Small intestine (tissue), 7 donors: ENCODE measurements around the gene INTS13. TPM values are rescaled to one million over a fixed set of nuclear protein-coding genes. Genes with fewer than 3 reads are reported as not detected.
"Not testable (repeated sequence)": the region's sequence is repeated elsewhere in the genome, so short reads cannot be mapped to it uniquely, and the experiment has no call there.

ENCODE experiments used
- DNase-seq, 2 donors: peaks; one replicate each; pipeline versions ENCODE4 v3.0.0 to v3.0.0-alpha.2; 2013
- FAIRE-seq: peaks from 2 replicates; lab custom pipeline; 2012; peaks lifted over from hg19 to GRCh38; lab: Jason Lieb, UNC
- H3K27ac ChIP-seq, 3 donors: one replicate each; pipeline ENCODE4 v1.5.1; 2013; ENCODE audit warnings: low read length in 2 of 3, mild to moderate bottlenecking in 2 of 3, control low read depth in 1 of 3, inconsistent platforms in 1 of 3, low read depth in 1 of 3, moderate library complexity in 1 of 3
- H3K27me3 ChIP-seq, 3 donors: one replicate each; pipeline ENCODE4 v1.6.1; 2013; ENCODE audit warnings: low read length in 3 of 3, inconsistent platforms in 1 of 3; ENCODE audit not compliant: control insufficient read depth in 3 of 3, insufficient read depth in 3 of 3
- H3K36me3 ChIP-seq, 3 donors: one replicate each; pipeline ENCODE4 v1.6.1; 2013; ENCODE audit warnings: low read length in 3 of 3, inconsistent platforms in 1 of 3, low read depth in 1 of 3, mild to moderate bottlenecking in 1 of 3, moderate library complexity in 1 of 3; ENCODE audit not compliant: control insufficient read depth in 3 of 3, insufficient read depth in 2 of 3
- H3K4me1 ChIP-seq, 3 donors: one replicate each; pipeline ENCODE4 v1.6.1; 2013; ENCODE audit warnings: low read length in 2 of 3, inconsistent platforms in 1 of 3, low read depth in 1 of 3, mild to moderate bottlenecking in 1 of 3, moderate library complexity in 1 of 3; ENCODE audit not compliant: control insufficient read depth in 3 of 3, insufficient read depth in 2 of 3
- H3K4me3 ChIP-seq, 3 donors: one replicate each; pipeline ENCODE4 v1.5.1; 2013; ENCODE audit warnings: low read length in 3 of 3, control low read depth in 1 of 3, inconsistent platforms in 1 of 3, low read depth in 1 of 3, mild to moderate bottlenecking in 1 of 3, moderate library complexity in 1 of 3
- H3K9me3 ChIP-seq, 2 donors: one replicate each; pipeline ENCODE4 v1.6.1; 2013; ENCODE audit warnings: low read depth in 1 of 2, low read length in 1 of 2; ENCODE audit not compliant: control insufficient read depth in 2 of 2, insufficient read depth in 1 of 2
- whole genome bisulfite sequencing, 3 donors: extraction: QIAGEN DNeasy Blood & Tissue Kit; methylation state at CpG; one replicate each; pipeline ENCODE4 v1.1.7; 2013; 5-methylcytosine and 5-hydroxymethylcytosine counted together
- polyA plus RNA-seq, 4 donors: library from polyadenylated mRNA; stranded (reverse) in 3 of 4; unstranded in 1 of 4; fragments of 200-250 nt in 3 of 4; fragments of 120-200 nt in 1 of 4; gene quantifications; one replicate each; pipeline versions ENCODE4 v1.2.1 to v1.2.3, GENCODE V29; 2013
- donor health status: healthy with polysubstance abuse.
- donor health status: control.
- donor health status: control.
- donor health status: Bipolar disorder and iron deficiency.
- donor health status: healthy.

The INTS13 gene
- polyA plus RNA-seq, 4 donors = 14.6 to 19.4 (median 17.9) TPM

DNA sequence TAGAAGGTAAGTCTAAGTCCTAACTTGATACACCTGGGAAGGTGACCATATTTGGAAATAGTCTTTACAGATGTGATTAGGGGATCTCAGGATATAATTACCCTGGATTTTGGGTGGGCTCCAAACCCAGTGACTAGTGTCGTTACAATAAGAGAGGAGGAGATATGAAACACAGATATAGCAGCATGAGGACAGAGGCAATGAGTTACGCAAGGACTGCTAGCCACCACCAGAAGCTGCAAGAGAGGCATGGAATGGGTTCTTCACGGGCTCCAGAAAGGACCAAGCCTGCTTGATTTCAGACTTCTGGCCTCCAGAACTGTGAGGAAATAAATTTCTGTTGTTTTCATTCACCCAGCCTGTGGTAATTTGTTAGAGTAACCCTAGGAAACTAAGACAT is 29.1 kb upstream of the INTS13 start:
- FAIRE-seq = no peak
- Histone ChIP-seq H3K27me3 (no peaks in the 10 kb centered on the region), H3K36me3 (peaks cover 4 to 11% (median 10%) of the 10 kb centered on the region in 3 donors), H3K4me3 (no peak overlapping the region), H3K9me3 (no peaks in the 10 kb centered on the region), H3K4me1 (no peaks in the 10 kb centered on the region), H3K27ac (no peak overlapping the region)
- DNase-seq = no peak
- 94% methylated on average over 3 of the region's 3 CpGs for WGBS, 3 donors

DNA sequence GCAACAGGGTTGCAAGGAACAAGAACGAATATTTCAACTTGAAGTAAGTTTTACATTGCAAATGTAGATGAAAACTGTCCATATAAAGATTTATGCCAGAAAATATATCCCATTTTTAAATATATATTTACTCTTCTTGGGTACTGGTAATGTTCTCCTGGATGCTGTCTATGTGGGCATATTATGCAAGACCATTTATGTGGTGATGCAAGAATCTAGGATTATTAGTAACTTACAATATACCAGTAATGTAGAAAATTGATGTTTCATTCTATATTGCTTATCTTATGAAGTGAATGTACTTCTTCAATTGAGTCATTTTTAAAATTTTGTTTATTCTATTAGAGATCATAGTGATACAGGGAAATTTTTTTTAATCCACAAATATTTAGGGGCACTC is 25.6 kb upstream of the INTS13 start:
- Histone ChIP-seq H3K27ac (no peak overlapping the region), H3K27me3 (no peaks in the 10 kb centered on the region), H3K4me3 (no peak overlapping the region), H3K9me3 (no peaks in the 10 kb centered on the region), H3K4me1 (no peaks in the 10 kb centered on the region), H3K36me3 (peaks cover 4 to 12% (median 6%) of the 10 kb centered on the region in 3 donors)
- WGBS, 3 donors = 86 to 98% (median 96%) methylated on average over 1 of the region's 1 CpG
- FAIRE-seq = no peak
- DNase-seq = no peak

- Histone ChIP-seq H3K36me3 (peaks cover 2 to 13% (median 7%) of the 10 kb centered on the region in 3 donors), H3K27me3 (no peaks in the 10 kb centered on the region)
Measured at GRCh38 chr12:26961803-26962202, 24.0 kb upstream of the INTS13 start.

DNA sequence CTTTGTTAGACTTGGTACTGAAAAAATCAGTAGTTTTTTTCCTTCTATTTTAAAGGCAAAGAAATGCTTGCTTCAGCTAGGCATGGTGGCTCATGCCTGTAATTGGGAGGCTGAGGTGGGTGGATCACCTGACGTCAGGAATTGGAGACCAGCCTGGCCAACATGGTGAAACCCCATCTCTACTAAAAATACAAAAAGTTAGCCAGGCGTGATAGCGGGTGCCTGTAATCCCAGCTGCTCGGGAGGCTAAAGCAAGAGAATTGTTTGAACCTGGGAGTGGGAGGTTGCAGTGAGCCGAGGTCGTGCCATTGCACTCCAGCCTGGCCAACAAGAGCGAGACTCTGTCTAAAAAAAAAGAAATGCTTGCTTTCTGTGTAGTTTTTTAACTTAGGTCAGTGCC is 23.6 kb upstream of the INTS13 start:
- H3K9me3 ChIP-seq, H3K4me3 ChIP-seq, DNase-seq, H3K27ac ChIP-seq, H3K27me3 ChIP-seq, FAIRE-seq, H3K4me1 ChIP-seq: not testable (repeated sequence)
- 96 to 98% (median 96%) methylated on average over 7 of the region's 7 CpGs for WGBS, 3 donors
- H3K36me3 ChIP-seq = peaks cover 2 to 14% (median 8%) of the 10 kb centered on the region in 3 donors

More at GRCh38 chr12:26961803-26962202, 24.0 kb upstream of the INTS13 start:
- H3K4me3 ChIP-seq = no peak overlapping the region
- no peaks in the 10 kb centered on the region for H3K9me3 ChIP-seq
- DNase-seq = no peak
- no peaks in the 10 kb centered on the region for H3K4me1 ChIP-seq
- 86 to 93% (median 90%) methylated on average over 1 of the region's 1 CpG for WGBS, 3 donors
- no peak overlapping the region for H3K27ac ChIP-seq
- no peak for FAIRE-seq

DNA sequence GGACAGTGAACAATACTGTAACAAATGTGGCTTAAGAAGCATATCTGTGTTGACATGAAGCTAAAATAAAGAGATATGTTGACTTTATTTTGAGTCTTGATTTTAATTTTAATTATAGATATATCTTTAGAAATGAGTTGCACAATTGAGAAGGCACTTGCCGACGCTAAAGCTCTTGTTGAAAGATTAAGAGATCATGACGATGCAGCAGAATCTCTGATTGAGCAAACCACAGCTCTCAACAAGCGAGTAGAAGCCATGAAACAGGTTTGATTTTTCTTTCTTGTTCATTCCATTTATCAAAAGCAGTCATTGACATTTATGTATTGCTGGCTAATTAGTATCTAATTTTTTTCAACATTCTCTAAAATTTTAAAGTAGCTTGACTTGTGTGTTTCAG is 16.2 kb upstream of the INTS13 start:
- DNase-seq (no peak), FAIRE-seq (no peak)
- 85 to 87% (median 85%) methylated on average over 4 of the region's 4 CpGs for WGBS, 3 donors
- H3K27ac ChIP-seq = no peak overlapping the region
- H3K4me3 ChIP-seq = no peak overlapping the region
- H3K27me3 ChIP-seq = no peaks in the 10 kb centered on the region
- H3K4me1 ChIP-seq = no peaks in the 10 kb centered on the region
- peaks cover 0 to 2% of the 10 kb centered on the region in 2 donors for H3K9me3 ChIP-seq
- H3K36me3 ChIP-seq = peaks cover 0 to 11% (median 10%) of the 10 kb centered on the region in 3 donors

DNA sequence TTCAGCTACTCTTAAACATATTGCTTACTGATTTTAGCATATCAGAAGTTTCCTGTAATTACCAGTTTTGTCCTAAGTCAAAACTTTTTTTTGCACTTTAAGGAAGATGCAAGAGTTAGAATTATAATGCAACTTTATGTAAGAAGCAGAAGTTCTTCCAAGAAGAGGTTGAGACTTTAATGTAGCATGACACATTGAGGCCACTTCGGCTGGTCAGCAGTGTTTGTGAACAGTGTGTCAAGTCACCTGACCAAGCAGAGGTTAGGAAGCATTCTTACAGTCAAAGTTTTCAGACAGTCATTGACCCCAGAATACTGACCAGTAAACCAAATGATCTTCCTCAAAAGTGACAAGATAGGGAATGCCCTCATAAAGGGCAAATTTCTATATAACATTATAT is 15.7 kb upstream of the INTS13 start:
- Histone ChIP-seq H3K27me3 (no peaks in the 10 kb centered on the region), H3K27ac (no peak overlapping the region), H3K36me3 (peaks cover 0 to 13% (median 11%) of the 10 kb centered on the region in 3 donors), H3K4me3 (no peak overlapping the region), H3K4me1 (no peaks in the 10 kb centered on the region), H3K9me3 (peaks cover 0 to 7% of the 10 kb centered on the region in 2 donors)
- DNase-seq (peak in 1 of 2 donors; percentile 25), FAIRE-seq (no peak)
- WGBS, 3 donors = 65 to 86% (median 83%) methylated on average over 1 of the region's 1 CpG

- Histone ChIP-seq H3K27ac (no peak overlapping the region), H3K9me3 (peaks cover 0 to 18% of the 10 kb centered on the region in 2 donors), H3K4me1 (no peaks in the 10 kb centered on the region), H3K27me3 (no peaks in the 10 kb centered on the region), H3K4me3 (no peak overlapping the region), H3K36me3 (peaks cover 0 to 8% (median 2%) of the 10 kb centered on the region in 3 donors)
- FAIRE-seq (no peak), DNase-seq (no peak)
- 77 to 90% (median 81%) methylated on average over 1 of the region's 1 CpG for WGBS, 3 donors
Measured at GRCh38 chr12:26948309-26948708, 10.5 kb upstream of the INTS13 start.

- peaks cover 0 to 2% (median 1%) of the 10 kb centered on the region in 3 donors for H3K4me1 ChIP-seq
- peaks cover 0 to 3% of the 10 kb centered on the region in 2 donors for H3K9me3 ChIP-seq
- H3K27me3 ChIP-seq = no peaks in the 10 kb centered on the region
- 41 to 55% (median 50%) methylated on average over 1 of the region's 1 CpG for WGBS, 3 donors
- H3K36me3 ChIP-seq = peaks cover 0 to under 1% (median 0%) of the 10 kb centered on the region in 3 donors
- peak in 1 of 2 donors; percentile 8 for DNase-seq
- H3K27ac ChIP-seq = no peak overlapping the region
- FAIRE-seq = no peak
- no peak overlapping the region for H3K4me3 ChIP-seq
Measured at GRCh38 chr12:26941215-26941594, 3.4 kb upstream of the INTS13 start.
